GM23248 (cell line): ENCODE data around the gene STOML3. TPM values are rescaled to one million over a fixed set of nuclear protein-coding genes. Genes with fewer than 3 reads are reported as not detected.
"Not testable (repeated sequence)": the region's sequence is repeated elsewhere in the genome, so short reads cannot be mapped to it uniquely, and the experiment has no call there.

ENCODE experiments used
- DNase-seq: peaks from one replicate; pipeline ENCODE4 v3.0.0-alpha.2; 2015
- H2AFZ ChIP-seq: fragments of 200-600 bp; sonication (generic); 2 replicates; pipeline ENCODE4 v1.6.1; 2016; ENCODE audit warnings: antibody characterized with exemption
- H3F3A ChIP-seq: fragments of 200-600 bp; sonication (generic); 2 replicates; pipeline ENCODE4 v1.6.1; 2016; ENCODE audit warnings: mild to moderate bottlenecking, antibody characterized with exemption, mixed run types; ENCODE audit not compliant: insufficient read depth
- H3K27ac ChIP-seq: fragments of 200-600 bp; sonication (generic); 2 replicates; pipeline ENCODE4 v1.5.1; 2016; ENCODE audit warnings: mild to moderate bottlenecking
- H3K27me3 ChIP-seq: fragments of 200-600 bp; sonication (generic); replicated peaks from 2 replicates; pipeline ENCODE4 v1.6.1; 2016; ENCODE audit warnings: mild to moderate bottlenecking; ENCODE audit not compliant: insufficient read depth
- H3K36me3 ChIP-seq: fragments of 200-600 bp; sonication (generic); 2 replicates; pipeline ENCODE4 v1.6.1; 2016; ENCODE audit warnings: low read depth, mild to moderate bottlenecking
- H3K4me1 ChIP-seq: fragments of 200-600 bp; sonication (generic); 2 replicates; pipeline ENCODE4 v1.6.1; 2016; ENCODE audit warnings: mild to moderate bottlenecking; ENCODE audit not compliant: insufficient read depth
- H3K4me2 ChIP-seq: fragments of 200-600 bp; sonication (generic); one replicate; pipeline ENCODE4 v1.6.1; 2016; ENCODE audit warnings: mild to moderate bottlenecking; ENCODE audit not compliant: unreplicated experiment
- H3K4me3 ChIP-seq: fragments of 200-600 bp; sonication (generic); 2 replicates; pipeline ENCODE4 v1.5.1; 2016; ENCODE audit warnings: mild to moderate bottlenecking
- H3K79me2 ChIP-seq: fragments of 200-600 bp; sonication (generic); 2 replicates; pipeline ENCODE4 v1.6.1; 2016; ENCODE audit warnings: mild to moderate bottlenecking; ENCODE audit not compliant: insufficient read depth
- H3K9ac ChIP-seq: fragments of 200-600 bp; sonication (generic); 2 replicates; pipeline ENCODE4 v1.6.1; 2016; ENCODE audit warnings: mild to moderate bottlenecking
- H3K9me2 ChIP-seq: fragments of 200-600 bp; sonication (generic); 2 replicates; pipeline ENCODE4 v1.6.1; 2016; ENCODE audit warnings: mixed run types, mild to moderate bottlenecking, moderate library complexity; ENCODE audit not compliant: insufficient read depth
- H3K9me3 ChIP-seq: fragments of 200-600 bp; sonication (generic); one replicate; pipeline ENCODE4 v1.6.1; 2017; ENCODE audit warnings: low read depth
- H4K20me1 ChIP-seq: fragments of 200-600 bp; sonication (generic); 2 replicates; pipeline ENCODE4 v1.6.0; 2016; ENCODE audit not compliant: insufficient read depth
- EZH2 ChIP-seq: fragments of 200-600 bp; sonication (generic); IDR thresholded peaks from 2 replicates; pipeline ENCODE4 v1.6.1; 2018; ENCODE audit warnings: antibody characterized with exemption, mild to moderate bottlenecking; ENCODE audit not compliant: insufficient read depth, poor library complexity, severe bottlenecking
- EZH2phosphoT487 ChIP-seq: fragments of 200-600 bp; sonication (generic); IDR thresholded peaks from 2 replicates; pipeline ENCODE4 v1.6.1; 2018; ENCODE audit warnings: antibody characterized with exemption, moderate library complexity, mild to moderate bottlenecking, low read depth; ENCODE audit not compliant: insufficient read depth
- WGBS, 2 experiments: methylation state at CpG; one replicate each; pipeline ENCODE4 v1.1.6; 2015 to 2017; ENCODE audit warnings: low lambda C conversion rate in 2 of 2, low coverage in 1 of 2; ENCODE audit errors: missing lambda C conversion rate in 2 of 2; 5-methylcytosine and 5-hydroxymethylcytosine counted together
- in situ Hi-C: fragments of 300-500 bp; cut with MboI; formaldehyde crosslinking; loops from 2 replicates; pipeline ENCODE4 v1.15.0; 2020
- polyA plus RNA-seq: library from polyadenylated mRNA; unstranded; fragments of >200 nt; fragmentation: Nextera tagmentation; extraction: Ambion mirVana; gene quantifications from 2 replicates; pipeline ENCODE4 v1.2.1, GENCODE V29; 2016
- total RNA-seq: library from RNA; depleted of rRNA; stranded (reverse); fragments of >200 nt; shearing (Covaris generic); gene quantifications from 2 replicates; pipeline ENCODE4 v1.2.3, GENCODE V29; 2014

Gene STOML3
- total and polyA plus RNA-seq, 2 experiments from 2014 or later, result not detected

GRCh38 chr13:39013462-39013861 is 22.8 kb upstream of the STOML3 start:
- H3K4me2 ChIP-seq, result no peak overlapping the region
- no peaks in the 10 kb centered on the region for H3K4me1 ChIP-seq
- H3K9me2 ChIP-seq, result no peaks in the 10 kb centered on the region
- no peak overlapping the region for H3K9ac ChIP-seq
- in situ Hi-C loops, result no loop called here
- no peaks in the 10 kb centered on the region for H4K20me1 ChIP-seq
- no peaks in the 10 kb centered on the region for H3K27me3 ChIP-seq
- H3F3A ChIP-seq, result no peaks in the 10 kb centered on the region
- DNase-seq, result no peak
- 94% methylated on average over 5 of the region's 5 CpGs for WGBS, 2 experiments
- H3K27ac ChIP-seq, result no peak overlapping the region
- H3K4me3 ChIP-seq, result no peak overlapping the region
- no peaks in the 10 kb centered on the region for H3K9me3 ChIP-seq
- H3K79me2 ChIP-seq, result no peaks in the 10 kb centered on the region
- H2AFZ ChIP-seq, result no peak overlapping the region
- TF ChIP-seq EZH2phosphoT487, result no peak
- TF ChIP-seq EZH2, result no peak
- H3K36me3 ChIP-seq, result peaks cover 44% of the 10 kb centered on the region

GRCh38 chr13:39012608-39013007 is 22.0 kb upstream of the STOML3 start:
- no peaks in the 10 kb centered on the region for H3K9me2 ChIP-seq
- no peak overlapping the region for H3K4me2 ChIP-seq
- in situ Hi-C loops, result no loop called here
- no peak overlapping the region for H3K27ac ChIP-seq
- no peaks in the 10 kb centered on the region for H3K79me2 ChIP-seq
- H3K9me3 ChIP-seq, result no peaks in the 10 kb centered on the region
- H4K20me1 ChIP-seq, result no peaks in the 10 kb centered on the region
- H3K27me3 ChIP-seq, result no peaks in the 10 kb centered on the region
- no peaks in the 10 kb centered on the region for H3F3A ChIP-seq
- H2AFZ ChIP-seq, result no peak overlapping the region
- no peak for DNase-seq
- no peak overlapping the region for H3K9ac ChIP-seq
- H3K4me1 ChIP-seq, result no peaks in the 10 kb centered on the region
- peaks cover 43% of the 10 kb centered on the region for H3K36me3 ChIP-seq
- TF ChIP-seq EZH2 (no peak), EZH2phosphoT487 (no peak)
- WGBS, 2 experiments, result 92 to 94% methylated on average over 7 of the region's 7 CpGs
- no peak overlapping the region for H3K4me3 ChIP-seq

- H3K4me2 ChIP-seq, H3K9me2 ChIP-seq, H3K4me3 ChIP-seq, H3K79me2 ChIP-seq, H3K27ac ChIP-seq, H3K4me1 ChIP-seq, H3K9me3 ChIP-seq, in situ Hi-C loops, H4K20me1 ChIP-seq, H3K9ac ChIP-seq, H3K27me3 ChIP-seq, H3F3A ChIP-seq, DNase-seq, H2AFZ ChIP-seq: not testable (repeated sequence)
- peaks cover 22% of the 10 kb centered on the region for H3K36me3 ChIP-seq
- 87 to 91% methylated on average over 28 to 29 of the region's 29 CpGs for WGBS, 2 experiments
Observed at GRCh38 chr13:39006371-39007111, 15.9 kb upstream of the STOML3 start.

GRCh38 chr13:38998739-38999138 is 8.1 kb upstream of the STOML3 start:
- Histone ChIP-seq H3K9me2 (no peaks in the 10 kb centered on the region), H4K20me1 (no peaks in the 10 kb centered on the region), H3K79me2 (no peaks in the 10 kb centered on the region), H2AFZ (no peak overlapping the region), H3K4me1 (no peaks in the 10 kb centered on the region), H3K4me2 (no peak overlapping the region), H3K36me3 (no peaks in the 10 kb centered on the region), H3K9me3 (no peaks in the 10 kb centered on the region), H3K27ac (no peak overlapping the region), H3K9ac (no peak overlapping the region), H3K4me3 (no peak overlapping the region), H3K27me3 (no peaks in the 10 kb centered on the region), H3F3A (no peaks in the 10 kb centered on the region)
- no peak for DNase-seq
- in situ Hi-C loops, result no loop called here
- WGBS, 2 experiments, result 17 to 27% methylated on average over 3 of the region's 3 CpGs
- TF ChIP-seq EZH2, result no peak
- TF ChIP-seq EZH2phosphoT487, result no peak

- Histone ChIP-seq H3K9me2 (no peaks in the 10 kb centered on the region), H4K20me1 (no peaks in the 10 kb centered on the region), H3K4me3 (no peak overlapping the region), H3K79me2 (no peaks in the 10 kb centered on the region), H2AFZ (no peak overlapping the region), H3K9ac (no peak overlapping the region), H3F3A (no peaks in the 10 kb centered on the region), H3K27me3 (no peaks in the 10 kb centered on the region; the same call in 1 of the 2 replicates), H3K27ac (no peak overlapping the region), H3K36me3 (no peaks in the 10 kb centered on the region), H3K9me3 (no peaks in the 10 kb centered on the region), H3K4me2 (no peak overlapping the region), H3K4me1 (no peaks in the 10 kb centered on the region)
- TF ChIP-seq EZH2, result no peak
- TF ChIP-seq EZH2phosphoT487, result no peak
- 32 to 40% methylated on average over 4 of the region's 4 CpGs for WGBS, 2 experiments
- DNase-seq, result no peak
- in situ Hi-C loops, result no loop called here
Observed at GRCh38 chr13:38993381-38993780, 2.8 kb upstream of the STOML3 start.
